HG03159 (cell line): ENCODE measurements around the gene C10orf90.

Experiments
- ATAC-seq: cut with Tn5 transposase; IDR thresholded peaks from one replicate; pipeline ENCODE4 v1.9.1; 2021; ENCODE audit warnings: mild to moderate bottlenecking, moderate library complexity; ENCODE audit not compliant: unreplicated experiment

C10orf90 gene

GRCh38 chr10:126509182-126509581, 161.3 kb downstream of the C10orf90 start:
- no peak for ATAC-seq

- no peak for ATAC-seq
Observed at GRCh38 chr10:126508535-126509040, 161.9 kb downstream of the C10orf90 start.

- ATAC-seq, result no peak
Observed at GRCh38 chr10:126504761-126505112, 165.8 kb downstream of the C10orf90 start.

- no peak for ATAC-seq
Observed at GRCh38 chr10:126504063-126504760, 166.3 kb downstream of the C10orf90 start.

GRCh38 chr10:126503392-126504062, 167.0 kb downstream of the C10orf90 start:
- no peak for ATAC-seq

- no peak for ATAC-seq
Observed at GRCh38 chr10:126502441-126502840, 168.1 kb downstream of the C10orf90 start.

- ATAC-seq, result no peak
Observed at GRCh38 chr10:126501828-126502227, 168.7 kb downstream of the C10orf90 start.

- ATAC-seq, result no peak
Observed at GRCh38 chr10:126500866-126501265, 169.6 kb downstream of the C10orf90 start.

- no peak for ATAC-seq
Observed at GRCh38 chr10:126500185-126500584, 170.3 kb downstream of the C10orf90 start.

GRCh38 chr10:126499744-126500143, 170.7 kb downstream of the C10orf90 start:
- no peak for ATAC-seq

GRCh38 chr10:126497672-126498071, 172.8 kb downstream of the C10orf90 start:
- ATAC-seq, result no peak

- ATAC-seq, result no peak
Observed at GRCh38 chr10:126496771-126497545, 173.5 kb downstream of the C10orf90 start.

GRCh38 chr10:126491476-126491875, 179.0 kb downstream of the C10orf90 start:
- ATAC-seq, result no peak

GRCh38 chr10:126481181-126481580, 189.3 kb downstream of the C10orf90 start:
- no peak for ATAC-seq

- no peak for ATAC-seq
Observed at GRCh38 chr10:126480648-126481047, 189.8 kb downstream of the C10orf90 start.

GRCh38 chr10:126479280-126479895, 191.1 kb downstream of the C10orf90 start:
- no peak for ATAC-seq

GRCh38 chr10:126478546-126478945, 191.9 kb downstream of the C10orf90 start:
- ATAC-seq, result no peak

GRCh38 chr10:126476246-126476645, 194.2 kb downstream of the C10orf90 start:
- no peak for ATAC-seq

- ATAC-seq, result no peak
Observed at GRCh38 chr10:126475074-126475691, 195.3 kb downstream of the C10orf90 start.

GRCh38 chr10:126474031-126474430, 196.5 kb downstream of the C10orf90 start:
- ATAC-seq, result no peak

GRCh38 chr10:126470991-126471390, 199.5 kb downstream of the C10orf90 start:
- ATAC-seq, result no peak
